ENCODE results near the gene TENT4B.
"Not testable (repeated sequence)": the region's sequence is repeated elsewhere in the genome, so short reads cannot be mapped to it uniquely, and the experiment has no call there.

The TENT4B gene

GRCh38 chr16:50155925-50156324, 2.8 kb downstream of the TENT4B start:
- DNase-seq: no peak

DNA sequence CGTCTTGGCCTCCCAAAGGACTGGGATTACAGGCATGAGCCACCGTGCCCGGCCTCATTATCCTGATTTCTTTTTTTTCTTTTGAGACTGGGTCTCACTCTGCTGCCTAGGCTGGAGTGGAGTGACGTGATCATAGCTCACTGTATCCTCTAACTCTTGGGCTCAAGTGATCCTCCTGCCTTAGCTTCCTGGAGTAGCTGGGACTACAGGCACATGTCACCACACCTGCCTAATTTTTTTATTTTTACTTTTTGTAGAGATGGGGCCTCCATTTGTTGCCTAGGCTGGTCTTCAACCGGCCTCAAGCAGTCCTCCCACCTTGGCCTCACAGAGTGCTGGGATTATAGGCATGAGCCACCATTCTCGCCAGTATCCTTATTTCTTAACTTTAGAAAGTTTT, 3.5 kb downstream of the TENT4B start:
- no peak for DNase-seq

- DNase-seq: peak; percentile 47
Measured at GRCh38 chr16:50160495-50161164, 7.5 kb downstream of the TENT4B start.

- no peak for DNase-seq
Measured at GRCh38 chr16:50161950-50162349, 8.8 kb downstream of the TENT4B start.

DNA sequence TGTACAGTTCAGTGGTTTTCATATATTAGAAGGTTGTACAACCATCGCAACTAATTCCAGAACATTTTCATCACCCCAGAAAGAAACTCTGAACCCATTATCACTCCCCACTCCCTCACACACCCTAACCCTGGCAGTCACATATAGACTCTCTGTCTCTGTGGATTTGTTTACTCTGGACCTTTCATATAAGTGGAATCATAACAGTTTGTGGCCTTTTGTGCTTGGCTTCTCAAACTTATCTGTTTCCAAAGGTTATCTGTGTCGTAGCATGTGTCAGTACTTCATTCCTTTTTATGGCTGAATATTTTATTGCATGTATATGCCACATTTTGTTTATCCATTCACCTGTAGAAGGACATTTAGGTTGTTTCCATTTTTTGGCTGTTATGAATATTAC, 12.4 kb downstream of the TENT4B start:
- DNase-seq: no peak

- peak; percentile 53 for DNase-seq
Measured at GRCh38 chr16:50166511-50167500, 13.7 kb downstream of the TENT4B start.

DNA sequence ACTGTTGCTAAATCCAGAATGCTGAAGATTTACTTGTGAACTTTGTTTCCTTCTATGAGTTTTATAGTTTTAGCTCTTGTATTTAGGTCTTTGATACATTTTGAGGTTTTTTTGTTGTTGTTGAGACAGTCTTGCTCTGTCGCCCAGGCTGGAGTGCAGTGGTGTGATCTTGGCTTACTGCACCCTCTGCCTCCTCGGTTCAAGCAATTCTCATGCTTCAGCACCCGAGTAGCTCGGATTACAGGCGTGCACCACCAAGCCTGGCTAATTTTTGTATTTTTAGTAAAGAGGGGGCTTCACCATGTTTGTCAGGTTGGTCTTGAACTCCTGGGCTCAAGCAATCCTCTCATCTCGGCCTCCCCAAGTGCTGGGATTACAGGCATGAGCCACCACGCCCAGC, 14.4 kb downstream of the TENT4B start:
- no peak for DNase-seq

DNA sequence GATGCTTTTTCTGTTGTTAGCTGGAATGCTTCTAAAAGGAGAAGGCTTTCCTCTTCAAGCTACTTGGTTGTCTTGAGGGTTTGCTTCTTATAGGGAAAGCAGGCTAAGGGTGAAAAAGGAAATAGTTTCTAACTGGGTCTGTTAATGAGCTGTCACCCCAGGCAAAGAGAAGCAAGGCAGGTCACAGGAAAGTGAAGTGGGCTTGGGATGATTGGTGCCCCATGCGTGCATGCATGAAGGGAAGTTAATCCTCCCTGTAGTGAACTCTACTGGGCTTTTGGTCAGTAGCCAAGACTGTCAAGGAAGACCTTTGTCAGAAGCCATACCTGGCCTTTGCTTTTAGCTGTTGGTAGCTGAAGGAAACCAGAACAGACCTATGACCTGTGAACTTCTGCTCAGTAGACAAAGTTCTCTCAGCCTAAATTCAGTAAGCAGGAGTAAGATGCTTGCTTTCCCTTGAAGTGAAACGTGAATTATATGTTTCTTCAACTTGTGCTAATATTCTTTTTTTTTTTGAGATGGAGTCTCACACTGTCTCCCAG, 16.5 kb downstream of the TENT4B start:
- DNase-seq: no peak

DNA sequence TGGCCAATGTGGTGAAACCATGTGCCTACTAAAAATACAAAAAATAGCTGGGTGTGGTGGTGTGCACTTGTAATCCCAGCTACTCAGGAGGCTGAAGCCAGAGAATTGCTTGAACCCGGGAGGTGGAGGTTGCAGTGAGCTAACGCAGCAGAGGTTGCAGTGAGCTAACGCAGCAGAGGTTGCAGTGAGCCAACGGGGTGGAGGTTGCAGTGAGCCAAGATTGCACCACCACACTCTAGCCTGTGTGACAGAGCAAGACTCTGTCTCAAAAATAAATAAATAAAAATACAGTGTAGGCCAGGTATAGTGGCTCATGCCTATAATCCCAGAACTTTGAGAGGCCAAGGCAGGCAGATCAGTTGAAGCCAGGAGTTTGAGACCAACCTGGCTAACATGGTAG, 18.7 kb downstream of the TENT4B start:
- not testable (repeated sequence) for DNase-seq

- no peak for DNase-seq
Measured at GRCh38 chr16:50172195-50172922, 19.3 kb downstream of the TENT4B start.

- no peak for DNase-seq
Measured at GRCh38 chr16:50173316-50173715, 20.2 kb downstream of the TENT4B start.

DNA sequence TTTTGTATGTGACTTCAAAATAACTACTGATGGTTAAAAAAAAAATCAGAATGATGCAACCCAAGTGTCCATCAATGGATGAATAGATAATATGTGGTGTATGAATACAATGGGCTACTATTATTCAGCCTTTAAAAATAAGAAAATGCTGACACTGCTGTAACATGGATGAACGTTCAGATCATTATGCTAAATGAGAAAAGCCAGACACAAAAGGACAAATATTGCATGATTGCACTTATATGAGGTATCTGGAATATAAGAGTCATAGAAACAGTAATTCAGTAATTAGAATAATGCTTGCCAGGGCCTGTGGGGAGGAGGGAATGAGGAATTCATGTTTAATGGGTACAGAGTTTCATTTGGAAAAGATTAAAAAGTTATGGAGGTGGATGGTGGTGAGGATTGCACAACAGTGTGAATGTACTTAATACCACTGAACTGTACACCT, 25.4 kb downstream of the TENT4B start:
- DNase-seq: no peak

DNA sequence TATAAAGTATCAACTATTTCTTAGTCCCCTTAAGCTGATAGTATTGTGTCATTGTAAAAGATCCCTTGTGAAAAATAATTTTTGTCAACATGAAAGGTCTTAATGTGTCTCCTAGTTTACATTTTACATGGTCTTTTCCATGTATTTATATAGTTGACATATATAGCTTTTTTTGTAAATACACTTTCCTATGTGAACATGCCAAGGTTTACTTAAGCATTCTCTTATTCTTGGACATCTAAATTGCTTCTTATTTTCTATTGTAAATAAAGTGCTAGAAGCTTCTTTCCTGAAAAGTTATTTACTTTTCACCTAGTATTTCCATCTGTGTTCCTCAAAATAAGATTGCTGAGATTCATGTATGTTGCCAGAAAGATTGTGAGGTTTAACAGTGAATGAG, 29.3 kb downstream of the TENT4B start:
- no peak for DNase-seq

DNA sequence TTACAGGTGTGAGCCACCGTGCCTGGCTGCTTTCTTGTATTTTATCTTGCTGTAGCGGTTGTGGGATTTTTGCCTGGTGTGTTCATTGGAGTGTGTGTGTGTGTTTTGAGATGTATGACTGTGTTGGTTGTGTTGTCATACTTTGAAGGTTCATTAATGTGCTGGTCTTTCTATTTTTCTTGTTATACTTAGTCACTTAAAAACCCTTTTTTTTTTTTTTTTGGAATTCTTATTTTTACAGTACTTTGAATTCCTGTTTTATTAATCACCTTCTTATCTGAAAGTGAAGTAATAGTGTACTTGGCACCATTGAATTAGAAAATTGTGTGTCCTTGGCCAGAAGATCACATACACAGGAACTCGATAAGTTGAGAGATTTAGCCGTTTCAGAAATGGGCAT, 30.2 kb downstream of the TENT4B start:
- peak; percentile 73 for DNase-seq

DNA sequence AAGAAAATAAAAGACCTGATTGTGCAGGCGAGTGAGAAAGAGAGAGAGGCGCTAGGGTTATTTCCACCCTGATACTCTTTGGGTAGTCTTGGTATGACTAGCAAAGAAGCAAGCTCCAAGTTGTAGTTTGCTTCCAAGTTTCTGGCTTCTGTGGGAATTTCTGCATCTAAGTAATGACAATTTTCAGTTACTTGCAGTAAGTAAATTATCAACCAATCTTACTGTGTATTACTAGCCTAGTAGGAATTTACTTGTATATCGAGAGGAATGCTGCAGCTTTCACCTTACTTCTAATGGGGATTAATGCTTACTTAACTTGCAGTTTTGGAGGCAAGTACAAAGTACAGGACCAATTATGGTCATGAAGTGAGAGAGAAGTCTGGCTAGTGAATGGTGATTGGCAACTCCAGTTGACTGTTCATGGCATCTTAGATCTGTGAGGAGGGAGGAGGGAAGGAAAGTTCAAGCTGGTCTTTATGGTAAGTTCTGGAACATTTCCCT, 31.9 kb downstream of the TENT4B start:
- peak; percentile 59 for DNase-seq

- no peak for DNase-seq
Measured at GRCh38 chr16:50188619-50189136, 35.6 kb downstream of the TENT4B start.

DNA sequence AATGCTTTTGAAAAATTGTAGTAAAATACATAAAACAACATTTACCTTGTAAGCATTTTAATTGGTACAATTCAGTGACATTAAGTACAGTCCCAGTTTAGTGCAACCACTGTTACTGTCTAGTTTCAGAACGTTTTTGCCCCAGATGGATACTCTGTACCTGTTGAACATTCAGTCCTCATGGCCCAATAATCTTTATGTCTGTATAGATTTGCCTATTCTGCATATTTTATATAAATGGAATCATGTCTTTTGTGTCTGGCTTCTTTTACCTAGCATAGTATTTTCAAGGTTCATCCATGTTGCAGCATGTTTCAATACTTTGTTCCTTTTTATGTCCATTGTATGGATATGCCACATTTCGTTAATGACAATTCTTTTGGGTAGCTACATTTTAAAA, 37.2 kb downstream of the TENT4B start:
- no peak for DNase-seq

DNA sequence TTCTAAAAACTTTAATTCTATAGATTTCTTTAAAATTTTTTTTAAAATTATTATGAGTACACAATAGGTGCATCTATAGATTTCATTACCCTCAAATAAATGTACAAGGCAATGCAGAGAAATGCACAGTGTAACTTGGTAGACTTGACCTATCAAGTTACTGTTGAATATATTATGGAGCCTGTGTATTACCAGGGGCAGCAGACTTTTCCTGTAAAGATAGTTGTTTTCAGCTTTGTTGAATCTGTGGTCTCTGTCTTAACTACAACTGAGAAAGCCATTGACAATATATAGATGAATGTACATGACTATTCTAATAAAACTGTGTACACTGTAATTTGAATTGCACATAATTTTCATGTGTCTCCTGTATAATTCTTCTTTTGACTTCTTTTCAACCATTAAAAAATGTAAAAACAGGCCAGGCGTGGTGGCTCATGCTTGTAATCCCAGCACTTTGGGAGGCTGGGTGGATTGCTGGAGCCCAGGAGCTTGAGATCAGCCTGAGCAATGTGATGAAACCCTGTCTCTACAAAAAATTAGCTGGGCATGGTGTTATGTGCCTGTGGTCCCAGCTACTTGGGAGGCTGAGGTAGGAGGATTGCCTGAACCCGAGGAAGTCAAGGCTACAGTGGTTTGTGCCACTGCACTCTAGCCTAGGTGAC, 39.4 kb downstream of the TENT4B start:
- DNase-seq: no peak

DNA sequence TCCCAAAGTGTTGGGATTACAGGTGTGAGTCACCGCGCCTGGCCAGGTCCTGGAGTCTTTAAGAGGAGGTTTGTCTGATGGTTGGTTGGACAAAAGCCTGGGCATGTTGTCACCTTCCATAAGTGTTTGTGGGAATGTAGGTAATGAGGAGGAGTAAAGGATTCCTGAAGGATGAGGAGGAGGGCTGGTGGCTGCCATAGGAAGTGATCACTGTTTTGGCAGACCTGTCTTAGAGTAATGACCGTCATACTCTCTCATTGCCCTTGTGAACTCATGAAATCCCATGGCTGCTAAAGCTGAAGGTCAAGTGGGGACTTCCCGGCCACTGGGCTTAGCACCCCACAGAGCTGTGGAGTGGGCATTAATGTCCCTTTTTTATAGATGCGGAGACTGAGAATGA, 40.5 kb downstream of the TENT4B start:
- DNase-seq: no peak

DNA sequence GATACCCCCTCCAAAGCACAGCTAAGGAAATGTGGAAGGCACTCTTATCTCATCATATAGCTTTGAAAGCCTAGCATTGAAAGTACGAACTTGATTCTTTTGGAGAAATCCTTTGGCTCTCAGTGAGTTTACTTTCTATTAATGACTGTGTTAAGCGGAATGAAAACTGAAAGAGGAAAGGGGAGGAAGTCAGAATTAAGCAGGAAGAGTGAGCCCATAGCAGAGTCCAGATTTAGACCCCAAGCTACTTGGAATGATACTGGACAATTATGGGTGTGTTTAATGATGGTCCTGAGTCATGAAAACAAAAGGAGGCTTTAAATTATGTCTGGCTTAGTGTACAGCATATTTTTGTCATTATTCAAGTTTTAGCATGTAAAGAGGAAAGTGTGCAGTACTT, 42.2 kb downstream of the TENT4B start:
- DNase-seq: peak; percentile 68

DNA sequence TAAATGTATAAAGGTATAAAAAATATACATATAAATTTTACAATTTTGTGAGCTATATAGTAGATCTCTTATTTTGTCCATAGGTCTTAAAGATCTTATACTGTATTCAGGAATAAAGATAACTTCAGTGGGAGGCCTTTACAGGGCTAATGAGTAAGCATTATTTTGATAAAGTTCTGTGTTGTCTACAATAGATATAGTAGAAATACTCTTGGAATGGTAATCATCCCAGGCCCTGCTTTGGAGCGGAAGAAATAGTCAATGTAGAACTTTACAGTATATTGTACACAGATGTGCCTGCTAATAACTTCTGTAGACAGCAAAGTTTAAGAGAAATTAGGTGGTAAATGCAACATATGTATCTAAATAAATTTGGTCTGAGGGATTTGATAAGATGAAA, 42.6 kb downstream of the TENT4B start:
- no peak for DNase-seq

GRCh38 chr16:50197582-50197981, 44.5 kb downstream of the TENT4B start:
- no peak for DNase-seq
